ENCODE data around the gene ZNF133.
"Not testable (repeated sequence)": the region's sequence is repeated elsewhere in the genome, so short reads cannot be mapped to it uniquely, and the experiment has no call there.

Gene ZNF133

DNA sequence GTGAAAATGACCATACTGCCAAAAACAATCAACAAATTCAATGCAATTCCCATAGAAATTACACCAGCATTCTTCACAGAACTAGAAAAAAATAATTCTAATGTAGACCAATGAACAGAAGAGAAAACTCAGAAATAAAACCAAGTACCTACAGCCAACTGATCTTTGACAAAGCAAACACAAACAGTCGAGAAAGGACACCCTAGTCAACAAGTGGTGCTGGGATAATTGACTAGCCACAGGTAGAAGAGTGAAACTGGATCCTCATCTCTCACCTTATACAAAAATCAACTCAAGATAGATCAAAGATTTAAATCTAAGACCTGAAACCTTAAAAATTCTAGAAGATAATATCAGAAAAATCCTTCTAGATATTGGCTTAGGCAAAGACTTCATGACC, 44.5 kb upstream of the ZNF133 start:
- no peak for ATAC-seq
- TF ChIP-seq ZFP3 (CRISPR knock-in tag; IDR thresholded peaks at IDR 0.05) (no peak), ZNF70 (CRISPR knock-in tag; IDR thresholded peaks at IDR 0.05) (no peak), TCF4 (CRISPR knock-in tag; IDR thresholded peaks at IDR 0.05; ENCODE audit: borderline replicate concordance) (no peak), ARNTL (CRISPR knock-in tag; IDR thresholded peaks at IDR 0.05; ENCODE audit: borderline replicate concordance, low read depth) (no peak), GLIS3 (CRISPR knock-in tag; IDR thresholded peaks at IDR 0.05) (no peak), RARB (CRISPR knock-in tag; IDR thresholded peaks at IDR 0.05) (no peak), CSDC2 (CRISPR knock-in tag; IDR thresholded peaks at IDR 0.05) (no peak), ISL1 (CRISPR knock-in tag; IDR thresholded peaks at IDR 0.05) (no peak), ZC3H10 (CRISPR knock-in tag; IDR thresholded peaks at IDR 0.05) (no peak), SNAI2 (CRISPR knock-in tag; IDR thresholded peaks at IDR 0.05) (no peak), ZNF8 (CRISPR knock-in tag; IDR thresholded peaks at IDR 0.05) (no peak)
- TF ChIP-seq, protein P1, sequence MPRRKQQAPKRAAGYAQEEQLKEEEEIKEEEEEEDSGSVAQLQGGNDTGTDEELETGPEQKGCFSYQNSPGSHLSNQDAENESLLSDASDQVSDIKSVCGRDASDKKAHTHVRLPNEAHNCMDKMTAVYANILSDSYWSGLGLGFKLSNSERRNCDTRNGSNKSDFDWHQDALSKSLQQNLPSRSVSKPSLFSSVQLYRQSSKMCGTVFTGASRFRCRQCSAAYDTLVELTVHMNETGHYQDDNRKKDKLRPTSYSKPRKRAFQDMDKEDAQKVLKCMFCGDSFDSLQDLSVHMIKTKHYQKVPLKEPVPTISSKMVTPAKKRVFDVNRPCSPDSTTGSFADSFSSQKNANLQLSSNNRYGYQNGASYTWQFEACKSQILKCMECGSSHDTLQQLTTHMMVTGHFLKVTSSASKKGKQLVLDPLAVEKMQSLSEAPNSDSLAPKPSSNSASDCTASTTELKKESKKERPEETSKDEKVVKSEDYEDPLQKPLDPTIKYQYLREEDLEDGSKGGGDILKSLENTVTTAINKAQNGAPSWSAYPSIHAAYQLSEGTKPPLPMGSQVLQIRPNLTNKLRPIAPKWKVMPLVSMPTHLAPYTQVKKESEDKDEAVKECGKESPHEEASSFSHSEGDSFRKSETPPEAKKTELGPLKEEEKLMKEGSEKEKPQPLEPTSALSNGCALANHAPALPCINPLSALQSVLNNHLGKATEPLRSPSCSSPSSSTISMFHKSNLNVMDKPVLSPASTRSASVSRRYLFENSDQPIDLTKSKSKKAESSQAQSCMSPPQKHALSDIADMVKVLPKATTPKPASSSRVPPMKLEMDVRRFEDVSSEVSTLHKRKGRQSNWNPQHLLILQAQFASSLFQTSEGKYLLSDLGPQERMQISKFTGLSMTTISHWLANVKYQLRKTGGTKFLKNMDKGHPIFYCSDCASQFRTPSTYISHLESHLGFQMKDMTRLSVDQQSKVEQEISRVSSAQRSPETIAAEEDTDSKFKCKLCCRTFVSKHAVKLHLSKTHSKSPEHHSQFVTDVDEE (CRISPR knock-in tag; IDR thresholded peaks at IDR 0.05): no peak
- TF ChIP-seq, protein P2, sequence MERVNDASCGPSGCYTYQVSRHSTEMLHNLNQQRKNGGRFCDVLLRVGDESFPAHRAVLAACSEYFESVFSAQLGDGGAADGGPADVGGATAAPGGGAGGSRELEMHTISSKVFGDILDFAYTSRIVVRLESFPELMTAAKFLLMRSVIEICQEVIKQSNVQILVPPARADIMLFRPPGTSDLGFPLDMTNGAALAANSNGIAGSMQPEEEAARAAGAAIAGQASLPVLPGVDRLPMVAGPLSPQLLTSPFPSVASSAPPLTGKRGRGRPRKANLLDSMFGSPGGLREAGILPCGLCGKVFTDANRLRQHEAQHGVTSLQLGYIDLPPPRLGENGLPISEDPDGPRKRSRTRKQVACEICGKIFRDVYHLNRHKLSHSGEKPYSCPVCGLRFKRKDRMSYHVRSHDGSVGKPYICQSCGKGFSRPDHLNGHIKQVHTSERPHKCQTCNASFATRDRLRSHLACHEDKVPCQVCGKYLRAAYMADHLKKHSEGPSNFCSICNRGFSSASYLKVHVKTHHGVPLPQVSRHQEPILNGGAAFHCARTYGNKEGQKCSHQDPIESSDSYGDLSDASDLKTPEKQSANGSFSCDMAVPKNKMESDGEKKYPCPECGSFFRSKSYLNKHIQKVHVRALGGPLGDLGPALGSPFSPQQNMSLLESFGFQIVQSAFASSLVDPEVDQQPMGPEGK (CRISPR knock-in tag; IDR thresholded peaks at IDR 0.05; ENCODE audit: borderline replicate concordance): no peak
- TF ChIP-seq, protein P3, sequence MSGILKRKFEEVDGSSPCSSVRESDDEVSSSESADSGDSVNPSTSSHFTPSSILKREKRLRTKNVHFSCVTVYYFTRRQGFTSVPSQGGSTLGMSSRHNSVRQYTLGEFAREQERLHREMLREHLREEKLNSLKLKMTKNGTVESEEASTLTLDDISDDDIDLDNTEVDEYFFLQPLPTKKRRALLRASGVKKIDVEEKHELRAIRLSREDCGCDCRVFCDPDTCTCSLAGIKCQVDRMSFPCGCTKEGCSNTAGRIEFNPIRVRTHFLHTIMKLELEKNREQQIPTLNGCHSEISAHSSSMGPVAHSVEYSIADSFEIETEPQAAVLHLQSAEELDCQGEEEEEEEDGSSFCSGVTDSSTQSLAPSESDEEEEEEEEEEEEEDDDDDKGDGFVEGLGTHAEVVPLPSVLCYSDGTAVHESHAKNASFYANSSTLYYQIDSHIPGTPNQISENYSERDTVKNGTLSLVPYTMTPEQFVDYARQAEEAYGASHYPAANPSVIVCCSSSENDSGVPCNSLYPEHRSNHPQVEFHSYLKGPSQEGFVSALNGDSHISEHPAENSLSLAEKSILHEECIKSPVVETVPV (CRISPR knock-in tag; IDR thresholded peaks at IDR 0.05): no peak

DNA sequence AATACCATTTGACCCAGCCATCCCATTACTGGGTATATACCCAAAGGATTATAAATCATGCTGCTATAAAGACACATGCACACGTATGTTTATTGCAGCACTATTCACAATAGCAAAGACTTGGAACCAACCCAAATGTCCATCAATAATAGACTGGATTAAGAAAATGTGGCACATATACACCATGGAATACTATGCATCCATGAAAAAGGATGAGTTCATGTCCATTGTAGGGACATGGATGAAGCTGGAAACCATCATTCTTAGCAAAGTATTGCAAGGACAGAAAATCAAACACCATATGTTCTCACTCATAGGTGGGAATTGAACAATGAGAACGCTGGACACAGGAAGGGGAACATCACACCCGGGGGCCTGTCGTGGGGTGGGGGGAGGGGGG, 39.8 kb upstream of the ZNF133 start:
- not testable (repeated sequence) for ATAC-seq

DNA sequence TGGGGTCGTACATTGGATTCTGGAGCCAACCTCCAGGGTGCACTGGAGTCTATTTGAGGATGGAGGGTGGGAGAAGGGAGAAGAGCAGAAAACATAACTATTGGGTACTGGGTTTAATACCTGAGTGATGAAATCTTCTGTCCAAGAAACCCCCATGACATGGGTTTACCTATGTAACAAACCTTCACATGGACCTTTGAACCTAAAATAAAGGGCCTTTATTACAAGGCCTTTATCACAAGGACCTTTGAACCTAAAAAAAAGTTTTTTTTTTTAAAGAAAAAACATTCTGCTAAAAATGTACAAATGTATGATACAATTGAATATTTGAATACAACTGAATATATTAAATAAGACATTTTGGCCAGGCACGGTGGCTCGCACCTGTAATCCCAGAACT, 38.1 kb upstream of the ZNF133 start:
- no peak for TF ChIP-seq ESRRG (CRISPR knock-in tag; IDR thresholded peaks at IDR 0.05)
- TF ChIP-seq ZC3H10 (CRISPR knock-in tag; IDR thresholded peaks at IDR 0.05): no peak
- TF ChIP-seq, protein P1 (CRISPR knock-in tag; IDR thresholded peaks at IDR 0.05): no peak
- no peak for TF ChIP-seq ISL1 (CRISPR knock-in tag; IDR thresholded peaks at IDR 0.05)
- no peak for TF ChIP-seq ZFP30 (CRISPR knock-in tag; IDR thresholded peaks at IDR 0.05)
- TF ChIP-seq, protein P4, sequence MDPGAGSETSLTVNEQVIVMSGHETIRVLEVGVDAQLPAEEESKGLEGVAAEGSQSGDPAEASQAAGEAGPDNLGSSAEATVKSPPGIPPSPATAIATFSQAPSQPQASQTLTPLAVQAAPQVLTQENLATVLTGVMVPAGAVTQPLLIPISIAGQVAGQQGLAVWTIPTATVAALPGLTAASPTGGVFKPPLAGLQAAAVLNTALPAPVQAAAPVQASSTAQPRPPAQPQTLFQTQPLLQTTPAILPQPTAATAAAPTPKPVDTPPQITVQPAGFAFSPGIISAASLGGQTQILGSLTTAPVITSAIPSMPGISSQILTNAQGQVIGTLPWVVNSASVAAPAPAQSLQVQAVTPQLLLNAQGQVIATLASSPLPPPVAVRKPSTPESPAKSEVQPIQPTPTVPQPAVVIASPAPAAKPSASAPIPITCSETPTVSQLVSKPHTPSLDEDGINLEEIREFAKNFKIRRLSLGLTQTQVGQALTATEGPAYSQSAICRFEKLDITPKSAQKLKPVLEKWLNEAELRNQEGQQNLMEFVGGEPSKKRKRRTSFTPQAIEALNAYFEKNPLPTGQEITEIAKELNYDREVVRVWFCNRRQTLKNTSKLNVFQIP (CRISPR knock-in tag; IDR thresholded peaks at IDR 0.05; ENCODE audit: borderline replicate concordance, low read depth): no peak
- no peak for TF ChIP-seq RARB (CRISPR knock-in tag; IDR thresholded peaks at IDR 0.05)
- TF ChIP-seq ZNF70 (CRISPR knock-in tag; IDR thresholded peaks at IDR 0.05): no peak
- TF ChIP-seq, protein P2 (CRISPR knock-in tag; IDR thresholded peaks at IDR 0.05; ENCODE audit: borderline replicate concordance): no peak
- TF ChIP-seq ZFP3 (CRISPR knock-in tag; IDR thresholded peaks at IDR 0.05): no peak
- TF ChIP-seq SNAI2 (CRISPR knock-in tag; IDR thresholded peaks at IDR 0.05): no peak
- no peak for TF ChIP-seq CSDC2 (CRISPR knock-in tag; IDR thresholded peaks at IDR 0.05)
- TF ChIP-seq, protein P5, sequence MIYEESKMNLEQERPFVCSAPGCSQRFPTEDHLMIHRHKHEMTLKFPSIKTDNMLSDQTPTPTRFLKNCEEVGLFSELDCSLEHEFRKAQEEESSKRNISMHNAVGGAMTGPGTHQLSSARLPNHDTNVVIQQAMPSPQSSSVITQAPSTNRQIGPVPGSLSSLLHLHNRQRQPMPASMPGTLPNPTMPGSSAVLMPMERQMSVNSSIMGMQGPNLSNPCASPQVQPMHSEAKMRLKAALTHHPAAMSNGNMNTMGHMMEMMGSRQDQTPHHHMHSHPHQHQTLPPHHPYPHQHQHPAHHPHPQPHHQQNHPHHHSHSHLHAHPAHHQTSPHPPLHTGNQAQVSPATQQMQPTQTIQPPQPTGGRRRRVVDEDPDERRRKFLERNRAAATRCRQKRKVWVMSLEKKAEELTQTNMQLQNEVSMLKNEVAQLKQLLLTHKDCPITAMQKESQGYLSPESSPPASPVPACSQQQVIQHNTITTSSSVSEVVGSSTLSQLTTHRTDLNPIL (CRISPR knock-in tag; IDR thresholded peaks at IDR 0.05; ENCODE audit: low read depth): no peak
- ATAC-seq: no peak
